ENCODE measurements around the gene BRME1. TPM values are rescaled to one million over a fixed set of nuclear protein-coding genes. Genes with fewer than 3 reads are reported as not detected.

BRME1 gene
- total and polyA plus RNA-seq, 2 of the 13 experiments (the other 11 are each of a cell fraction or from before 2014, with no cell fraction given): 0.74 to 1.5 TPM

DNA sequence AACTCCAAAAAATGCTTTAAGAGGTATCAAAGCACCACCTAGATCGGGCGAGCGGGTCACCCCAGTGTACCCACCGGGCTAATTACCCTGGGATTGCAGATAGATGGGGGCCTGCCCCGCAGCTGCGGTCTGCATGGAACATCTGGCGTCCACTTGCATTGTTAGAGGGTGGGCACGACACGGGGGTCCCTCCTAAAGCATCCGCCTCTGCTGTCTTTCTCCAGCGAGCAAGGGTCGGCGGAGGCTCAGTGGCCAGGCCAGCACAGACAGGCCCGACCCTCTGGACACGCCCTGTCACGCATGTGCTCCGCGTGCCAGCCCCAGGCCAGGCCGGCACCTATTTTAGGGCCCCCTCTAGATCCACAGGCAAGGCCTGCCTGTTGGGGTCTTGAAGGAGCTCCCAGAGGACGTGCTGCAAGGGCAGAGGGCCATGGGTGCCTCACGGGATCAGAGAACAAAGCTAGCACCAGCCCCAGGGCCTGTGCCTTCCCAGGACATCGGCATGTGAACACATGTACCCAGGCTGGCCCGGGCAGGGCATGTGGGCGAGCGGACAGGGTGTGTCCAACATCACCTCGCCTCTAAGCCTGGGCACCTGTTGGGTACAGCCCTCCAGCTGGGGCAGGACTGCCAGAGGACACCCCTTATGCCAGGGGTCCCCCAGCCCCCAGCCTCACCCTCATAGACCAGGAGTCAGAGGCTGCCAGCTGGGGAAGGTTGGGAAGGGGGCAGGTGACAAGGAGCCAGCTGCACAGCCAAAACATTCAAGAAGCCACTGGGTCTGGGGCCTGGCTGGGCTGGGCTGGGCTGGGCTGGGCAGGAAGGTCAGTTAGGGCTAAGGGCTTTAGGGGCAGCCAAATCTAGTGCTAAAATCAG is 64.6 kb downstream of the BRME1 start (continued):
- TF ChIP-seq DPF2 (CRISPR knock-in tag; IDR thresholded peaks at IDR 0.05; ENCODE audit: borderline replicate concordance, low read depth): no peak
- no peak for TF ChIP-seq ZNF777 (CRISPR knock-in tag; IDR thresholded peaks at IDR 0.05)
- no peak for TF ChIP-seq TAF15 (IDR thresholded peaks at IDR 0.05; ENCODE audit: low read depth, low read length, poor library complexity, severe bottlenecking)
- TF ChIP-seq ZNF780A (CRISPR knock-in tag; IDR thresholded peaks at IDR 0.05): no peak
- TF ChIP-seq TOPORS (CRISPR knock-in tag; IDR thresholded peaks at IDR 0.05): no peak
- TF ChIP-seq ISL2 (CRISPR knock-in tag; IDR thresholded peaks at IDR 0.05): no peak
- TF ChIP-seq, protein P1, sequence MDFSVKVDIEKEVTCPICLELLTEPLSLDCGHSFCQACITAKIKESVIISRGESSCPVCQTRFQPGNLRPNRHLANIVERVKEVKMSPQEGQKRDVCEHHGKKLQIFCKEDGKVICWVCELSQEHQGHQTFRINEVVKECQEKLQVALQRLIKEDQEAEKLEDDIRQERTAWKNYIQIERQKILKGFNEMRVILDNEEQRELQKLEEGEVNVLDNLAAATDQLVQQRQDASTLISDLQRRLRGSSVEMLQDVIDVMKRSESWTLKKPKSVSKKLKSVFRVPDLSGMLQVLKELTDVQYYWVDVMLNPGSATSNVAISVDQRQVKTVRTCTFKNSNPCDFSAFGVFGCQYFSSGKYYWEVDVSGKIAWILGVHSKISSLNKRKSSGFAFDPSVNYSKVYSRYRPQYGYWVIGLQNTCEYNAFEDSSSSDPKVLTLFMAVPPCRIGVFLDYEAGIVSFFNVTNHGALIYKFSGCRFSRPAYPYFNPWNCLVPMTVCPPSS (IDR thresholded peaks at IDR 0.05): no peak
- no peak for TF ChIP-seq ASH2L (IDR thresholded peaks at IDR 0.05; ENCODE audit: insufficient read length, low read depth, low read length)
- no peak for TF ChIP-seq RAD51 (IDR thresholded peaks at IDR 0.05; ENCODE audit: borderline replicate concordance)
- no peak for TF ChIP-seq NCOA1 (CRISPR knock-in tag; IDR thresholded peaks at IDR 0.05)
- no peak for TF ChIP-seq MYC (CRISPR knock-in tag; IDR thresholded peaks at IDR 0.05; ENCODE audit: borderline replicate concordance)
- no peak for TF ChIP-seq SNAI1 (CRISPR knock-in tag; IDR thresholded peaks at IDR 0.05; ENCODE audit: borderline replicate concordance)
- TF ChIP-seq HMG20A (CRISPR knock-in tag; IDR thresholded peaks at IDR 0.05; ENCODE audit: borderline replicate concordance): no peak
- no peak for TF ChIP-seq SMARCE1 (IDR thresholded peaks at IDR 0.05; ENCODE audit: borderline replicate concordance)
- no peak for TF ChIP-seq ZNF766 (CRISPR knock-in tag; IDR thresholded peaks at IDR 0.05; ENCODE audit: borderline replicate concordance)
- no peak for TF ChIP-seq FOXC1 (CRISPR knock-in tag; IDR thresholded peaks at IDR 0.05; ENCODE audit: borderline replicate concordance)
- 0 out of 2 replicates have a peak, but pooled peaks have one; percentile 16 for TF ChIP-seq ZNF253 (CRISPR knock-in tag; IDR thresholded peaks at IDR 0.05; ENCODE audit: borderline replicate concordance)
- TF ChIP-seq ESRRA (CRISPR knock-in tag; IDR thresholded peaks at IDR 0.05; ENCODE audit: low read depth): no peak
- TF ChIP-seq, protein P2, sequence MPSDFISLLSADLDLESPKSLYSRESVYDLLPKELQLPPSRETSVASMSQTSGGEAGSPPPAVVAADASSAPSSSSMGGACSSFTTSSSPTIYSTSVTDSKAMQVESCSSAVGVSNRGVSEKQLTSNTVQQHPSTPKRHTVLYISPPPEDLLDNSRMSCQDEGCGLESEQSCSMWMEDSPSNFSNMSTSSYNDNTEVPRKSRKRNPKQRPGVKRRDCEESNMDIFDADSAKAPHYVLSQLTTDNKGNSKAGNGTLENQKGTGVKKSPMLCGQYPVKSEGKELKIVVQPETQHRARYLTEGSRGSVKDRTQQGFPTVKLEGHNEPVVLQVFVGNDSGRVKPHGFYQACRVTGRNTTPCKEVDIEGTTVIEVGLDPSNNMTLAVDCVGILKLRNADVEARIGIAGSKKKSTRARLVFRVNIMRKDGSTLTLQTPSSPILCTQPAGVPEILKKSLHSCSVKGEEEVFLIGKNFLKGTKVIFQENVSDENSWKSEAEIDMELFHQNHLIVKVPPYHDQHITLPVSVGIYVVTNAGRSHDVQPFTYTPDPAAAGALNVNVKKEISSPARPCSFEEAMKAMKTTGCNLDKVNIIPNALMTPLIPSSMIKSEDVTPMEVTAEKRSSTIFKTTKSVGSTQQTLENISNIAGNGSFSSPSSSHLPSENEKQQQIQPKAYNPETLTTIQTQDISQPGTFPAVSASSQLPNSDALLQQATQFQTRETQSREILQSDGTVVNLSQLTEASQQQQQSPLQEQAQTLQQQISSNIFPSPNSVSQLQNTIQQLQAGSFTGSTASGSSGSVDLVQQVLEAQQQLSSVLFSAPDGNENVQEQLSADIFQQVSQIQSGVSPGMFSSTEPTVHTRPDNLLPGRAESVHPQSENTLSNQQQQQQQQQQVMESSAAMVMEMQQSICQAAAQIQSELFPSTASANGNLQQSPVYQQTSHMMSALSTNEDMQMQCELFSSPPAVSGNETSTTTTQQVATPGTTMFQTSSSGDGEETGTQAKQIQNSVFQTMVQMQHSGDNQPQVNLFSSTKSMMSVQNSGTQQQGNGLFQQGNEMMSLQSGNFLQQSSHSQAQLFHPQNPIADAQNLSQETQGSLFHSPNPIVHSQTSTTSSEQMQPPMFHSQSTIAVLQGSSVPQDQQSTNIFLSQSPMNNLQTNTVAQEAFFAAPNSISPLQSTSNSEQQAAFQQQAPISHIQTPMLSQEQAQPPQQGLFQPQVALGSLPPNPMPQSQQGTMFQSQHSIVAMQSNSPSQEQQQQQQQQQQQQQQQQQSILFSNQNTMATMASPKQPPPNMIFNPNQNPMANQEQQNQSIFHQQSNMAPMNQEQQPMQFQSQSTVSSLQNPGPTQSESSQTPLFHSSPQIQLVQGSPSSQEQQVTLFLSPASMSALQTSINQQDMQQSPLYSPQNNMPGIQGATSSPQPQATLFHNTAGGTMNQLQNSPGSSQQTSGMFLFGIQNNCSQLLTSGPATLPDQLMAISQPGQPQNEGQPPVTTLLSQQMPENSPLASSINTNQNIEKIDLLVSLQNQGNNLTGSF (CRISPR knock-in tag; IDR thresholded peaks at IDR 0.05): no peak
- 0 out of 2 replicates have a peak, but pooled peaks have one; percentile 14 for TF ChIP-seq MXD1 (CRISPR knock-in tag; IDR thresholded peaks at IDR 0.05)
- TF ChIP-seq NR2C2 (CRISPR knock-in tag; IDR thresholded peaks at IDR 0.05; ENCODE audit: borderline replicate concordance): no peak
- peak; percentile 71 for TF ChIP-seq AGO2 (optimal IDR thresholded peaks at IDR 0.05; ENCODE audit: low read depth, low read length)
